Epithelial cell of alveolus of lung (primary cell): ENCODE measurements around the gene SEC14L5. TPM values are rescaled to one million over a fixed set of nuclear protein-coding genes. Genes with fewer than 3 reads are reported as not detected.

ENCODE experiments used
- total RNA-seq: library from RNA; depleted of rRNA; stranded (reverse); fragments of >200 nt; gene quantifications from 2 replicates; pipeline ENCODE4 v1.2.1, GENCODE V29; 2015

SEC14L5 gene
- total RNA-seq, result not detected in 2 replicates

GRCh38 chr16:4957720-4958509 is at the start of gene SEC14L5:
Gene SEC14L5 (plus strand): TSS chr16:4958330. CDS start chr16:4959324, 994 bp downstream.

GRCh38 chr16:4936991-4937781 is 20.9 kb upstream of the SEC14L5 start, which contains the start of gene PPL:
Gene PPL (minus strand): TSS chr16:4937148. CDS start chr16:4937045, 103 bp downstream.

DNA sequence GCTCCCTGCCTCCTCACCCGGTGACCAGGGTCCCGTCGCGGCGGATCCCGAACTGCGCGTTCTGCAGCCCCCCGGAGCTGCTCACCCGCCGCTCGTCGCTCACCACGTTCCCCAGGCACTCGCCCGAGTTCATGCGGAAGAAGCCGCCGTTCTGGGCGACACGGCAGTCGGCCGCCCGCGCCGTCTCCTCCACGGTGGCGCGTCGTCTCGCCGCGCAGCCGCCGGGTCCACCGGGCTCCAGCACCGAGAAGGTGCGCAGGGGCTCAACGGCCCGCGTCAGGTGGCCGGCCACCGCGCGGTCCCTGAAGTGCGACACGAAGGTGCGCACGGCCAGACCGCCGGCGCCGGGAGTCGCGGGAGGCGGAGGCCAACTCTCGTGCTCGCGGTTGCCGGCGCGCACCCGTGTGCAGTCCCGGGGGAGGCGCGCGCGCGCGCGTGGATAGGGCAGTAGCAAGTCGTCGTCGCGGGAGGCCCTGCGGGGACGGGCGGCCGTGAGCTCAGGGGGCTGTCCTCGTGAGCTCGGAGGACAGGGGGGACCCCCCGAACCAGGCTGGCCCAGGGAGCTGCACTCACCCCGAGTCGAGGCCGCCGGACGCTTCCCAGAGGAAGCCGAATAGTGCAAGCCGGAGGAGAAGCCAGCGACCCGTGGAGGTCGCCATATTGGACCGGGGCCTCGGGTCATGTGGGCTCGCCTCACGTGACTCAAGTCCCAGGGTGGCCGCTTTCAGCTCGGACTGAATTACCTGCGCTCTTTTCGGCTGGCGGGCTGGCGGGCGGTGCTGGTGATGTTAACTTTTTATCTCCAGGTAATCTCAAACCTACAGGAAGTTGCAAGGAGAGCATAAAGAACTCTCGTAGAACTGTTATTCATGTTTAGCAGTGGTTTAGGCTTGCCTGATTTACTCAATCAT is 75.4 kb downstream of the SEC14L5 start, which contains the start of gene NAGPA:
NAGPA (minus strand) TSS at position 680 of the 911 bp plus-strand sequence; CDS start at position 659, 21 bp downstream.

GRCh38 chr16:5065813-5066212 is 107.7 kb downstream of the SEC14L5 start, which contains the start of gene C16orf89:
Gene C16orf89 (minus strand): TSS chr16:5065956. CDS start chr16:5065908, 48 bp downstream.

Other genes starting within 250 kb of the SEC14L5 start
- 9.6 and 12.3 TPM in 2 replicates for gene ANKS3, start 224.1 kb upstream of the SEC14L5 start, total RNA-seq
- gene DNAAF8, start 223.8 kb upstream of the SEC14L5 start, total RNA-seq, result under 0.01 and 0.08 TPM in 2 replicates
- gene ZNF500, start 191.2 kb upstream of the SEC14L5 start, total RNA-seq, result 8.4 and 12.5 TPM in 2 replicates
- not detected in 2 replicates for gene SEPTIN12, start 170.0 kb upstream of the SEC14L5 start, total RNA-seq
- gene SMIM22, start 163.0 kb upstream of the SEC14L5 start, total RNA-seq, result not detected in 2 replicates
- 12.9 and 19.8 TPM in 2 replicates for gene ROGDI, start 155.7 kb upstream of the SEC14L5 start, total RNA-seq
- gene GLYR1, start 111.0 kb upstream of the SEC14L5 start, total RNA-seq, result 30.6 and 36.9 TPM in 2 replicates
- 16.2 and 22.8 TPM in 2 replicates for gene UBN1, start 110.8 kb upstream of the SEC14L5 start, total RNA-seq
- gene PPL, start 21.2 kb upstream of the SEC14L5 start, total RNA-seq, result 1.3 and 7.2 TPM in 2 replicates
- gene NAGPA, start 75.6 kb downstream of the SEC14L5 start, total RNA-seq, result 12.0 and 25.2 TPM in 2 replicates
- gene C16orf89, start 107.6 kb downstream of the SEC14L5 start, total RNA-seq, result 0.13 and 0.80 TPM in 2 replicates
- gene ALG1, start 113.5 kb downstream of the SEC14L5 start, total RNA-seq, result 38.7 and 51.7 TPM in 2 replicates
- gene EEF2KMT, start 139.5 kb downstream of the SEC14L5 start, total RNA-seq, result 6.1 and 16.2 TPM in 2 replicates